ENCODE results near the gene ATMIN. TPM values are rescaled to one million over a fixed set of nuclear protein-coding genes. Genes with fewer than 3 reads are reported as not detected.

ATMIN gene
- total and polyA plus RNA-seq, 2 of the 13 experiments (the other 11 are each of a cell fraction or from before 2014, with no cell fraction given): 34.6 to 60.4 TPM

DNA sequence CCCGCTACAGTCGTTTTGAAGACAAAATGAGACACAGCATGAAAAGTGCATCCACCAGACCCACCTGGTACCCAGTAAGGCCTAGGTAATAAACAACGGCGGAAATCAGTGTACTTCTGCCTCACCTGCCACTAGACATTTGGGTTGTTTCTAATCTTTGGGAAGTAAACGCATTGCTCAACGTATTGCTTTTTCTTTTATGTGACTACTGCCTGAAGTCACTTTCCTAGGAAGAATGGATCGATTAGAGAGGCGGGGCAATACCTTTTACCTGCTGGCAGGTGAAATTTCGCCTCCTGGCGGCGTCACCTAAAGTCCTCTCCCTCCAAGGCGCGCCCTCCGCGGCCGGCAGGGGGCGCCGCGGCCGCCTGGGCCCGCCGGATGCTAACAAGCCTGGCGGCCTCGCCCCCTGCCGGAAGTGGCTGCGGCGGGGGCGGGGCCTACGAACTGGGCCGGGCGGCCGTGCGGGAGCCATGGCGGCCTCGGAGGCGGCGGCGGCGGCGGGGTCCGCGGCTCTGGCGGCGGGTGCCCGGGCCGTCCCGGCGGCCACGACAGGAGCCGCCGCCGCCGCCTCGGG is at the start of gene ATMIN (continued):
- TF ChIP-seq ELF3 (CRISPR knock-in tag; IDR thresholded peaks at IDR 0.05): peak; percentile 70
- TF ChIP-seq, protein P1, sequence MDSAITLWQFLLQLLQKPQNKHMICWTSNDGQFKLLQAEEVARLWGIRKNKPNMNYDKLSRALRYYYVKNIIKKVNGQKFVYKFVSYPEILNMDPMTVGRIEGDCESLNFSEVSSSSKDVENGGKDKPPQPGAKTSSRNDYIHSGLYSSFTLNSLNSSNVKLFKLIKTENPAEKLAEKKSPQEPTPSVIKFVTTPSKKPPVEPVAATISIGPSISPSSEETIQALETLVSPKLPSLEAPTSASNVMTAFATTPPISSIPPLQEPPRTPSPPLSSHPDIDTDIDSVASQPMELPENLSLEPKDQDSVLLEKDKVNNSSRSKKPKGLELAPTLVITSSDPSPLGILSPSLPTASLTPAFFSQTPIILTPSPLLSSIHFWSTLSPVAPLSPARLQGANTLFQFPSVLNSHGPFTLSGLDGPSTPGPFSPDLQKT (CRISPR knock-in tag; IDR thresholded peaks at IDR 0.05; ENCODE audit: borderline replicate concordance): no peak
- TF ChIP-seq KLF16 (CRISPR knock-in tag; IDR thresholded peaks at IDR 0.05): peak in 1 of 2 experiments; percentile 61; a peak in 1 of 4 replicates
- TF ChIP-seq ELF1 (CRISPR knock-in tag; IDR thresholded peaks at IDR 0.05): no peak
- TF ChIP-seq IRF2 (CRISPR knock-in tag; IDR thresholded peaks at IDR 0.05): peak; percentile 62; the same call in 1 of the 2 replicates
- TF ChIP-seq ZGPAT (CRISPR knock-in tag; IDR thresholded peaks at IDR 0.05): peak; percentile 63
- TF ChIP-seq SAP130 (CRISPR knock-in tag; IDR thresholded peaks at IDR 0.05; ENCODE audit: low read depth): peak; percentile 69
- no peak for TF ChIP-seq ZKSCAN5 (CRISPR knock-in tag; IDR thresholded peaks at IDR 0.05)
- peak; percentile 47; the same call in 1 of the 2 replicates for TF ChIP-seq ZFX (CRISPR knock-in tag; IDR thresholded peaks at IDR 0.05; ENCODE audit: low read depth)
- TF ChIP-seq TBX2 (CRISPR knock-in tag; IDR thresholded peaks at IDR 0.05; ENCODE audit: borderline replicate concordance): peak; percentile 43; the same call in 1 of the 2 replicates
- TF ChIP-seq ZNF326 (CRISPR knock-in tag; IDR thresholded peaks at IDR 0.05; ENCODE audit: borderline replicate concordance): no peak
- no peak for TF ChIP-seq ZNF225 (CRISPR knock-in tag; IDR thresholded peaks at IDR 0.05)
- TF ChIP-seq ZSCAN22 (CRISPR knock-in tag; IDR thresholded peaks at IDR 0.05): no peak
- 0 out of 2 replicates have a peak, but pooled peaks have one; percentile 29 for TF ChIP-seq ZNF704 (CRISPR knock-in tag; IDR thresholded peaks at IDR 0.05; ENCODE audit: borderline replicate concordance)
- TF ChIP-seq HNF4G (IDR thresholded peaks at IDR 0.05; ENCODE audit: borderline replicate concordance, low read depth, low read length): no peak; the same call in 1 of the 2 replicates
- TF ChIP-seq HNF4G (CRISPR knock-in tag; IDR thresholded peaks at IDR 0.05; ENCODE audit: borderline replicate concordance, low read depth): no peak
- TF ChIP-seq, protein P2, sequence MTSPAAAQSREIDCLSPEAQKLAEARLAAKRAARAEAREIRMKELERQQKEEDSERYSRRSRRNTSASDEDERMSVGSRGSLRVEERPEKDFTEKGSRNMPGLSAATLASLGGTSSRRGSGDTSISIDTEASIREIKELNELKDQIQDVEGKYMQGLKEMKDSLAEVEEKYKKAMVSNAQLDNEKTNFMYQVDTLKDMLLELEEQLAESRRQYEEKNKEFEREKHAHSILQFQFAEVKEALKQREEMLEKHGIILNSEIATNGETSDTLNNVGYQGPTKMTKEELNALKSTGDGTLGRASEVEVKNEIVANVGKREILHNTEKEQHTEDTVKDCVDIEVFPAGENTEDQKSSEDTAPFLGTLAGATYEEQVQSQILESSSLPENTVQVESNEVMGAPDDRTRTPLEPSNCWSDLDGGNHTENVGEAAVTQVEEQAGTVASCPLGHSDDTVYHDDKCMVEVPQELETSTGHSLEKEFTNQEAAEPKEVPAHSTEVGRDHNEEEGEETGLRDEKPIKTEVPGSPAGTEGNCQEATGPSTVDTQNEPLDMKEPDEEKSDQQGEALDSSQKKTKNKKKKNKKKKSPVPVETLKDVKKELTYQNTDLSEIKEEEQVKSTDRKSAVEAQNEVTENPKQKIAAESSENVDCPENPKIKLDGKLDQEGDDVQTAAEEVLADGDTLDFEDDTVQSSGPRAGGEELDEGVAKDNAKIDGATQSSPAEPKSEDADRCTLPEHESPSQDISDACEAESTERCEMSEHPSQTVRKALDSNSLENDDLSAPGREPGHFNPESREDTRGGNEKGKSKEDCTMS (CRISPR knock-in tag; conservative IDR thresholded peaks at IDR 0.05): no peak
- no peak for TF ChIP-seq SRSF1 (optimal IDR thresholded peaks at IDR 0.05; ENCODE audit: low read depth, low read length)
- TF ChIP-seq ZNF687 (CRISPR knock-in tag; IDR thresholded peaks at IDR 0.05): peak; percentile 59
